A549 (cell line): Measurements from ENCODE around the gene AFDN. TPM values are rescaled to one million over a fixed set of nuclear protein-coding genes. Genes with fewer than 3 reads are reported as not detected.

Source experiments
- ATAC-seq, 2 experiments: fragments of 200-7000 bp in 1 of 2; fragments of >200 bp in 1 of 2; cut with Nextera tagmentation in 1 of 2; cut with Tn5 transposase in 1 of 2; 3 replicates each; pipeline versions ENCODE4 v1.8.0 to v1.9.1; 2018 to 2020; ENCODE audit warnings: mild to moderate bottlenecking in 1 of 2, moderate library complexity in 1 of 2
- CTCF ChIA-PET: fragments of 300-600 bp; sonication (Branson Sonifier 250); formaldehyde crosslinking; extraction: SDS; loops from one replicate; lab custom pipeline; 2021; ENCODE audit warnings: antibody characterized with exemption, inconsistent platforms; lab: Yijun Ruan, JAX
- POLR2A ChIA-PET: fragments of 350-600 bp; formaldehyde crosslinking; extraction: SDS; loops from one replicate; lab custom pipeline; 2021; ENCODE audit warnings: antibody characterized with exemption, inconsistent platforms; lab: Yijun Ruan, JAX
- DNase-seq, 2 experiments: peaks; one replicate each; pipeline versions ENCODE4 v3.0.0 to v3.0.0-alpha.2; 2011 to 2016; ENCODE audit warnings: low read depth in 1 of 2, low spot score in 1 of 2
- FAIRE-seq: peaks from 2 replicates; lab custom pipeline; 2011; peaks lifted over from hg19 to GRCh38; lab: Jason Lieb, UNC
- H3K27ac ChIP-seq, 2 experiments: fragments of >200 bp; sonication (Bioruptor Twin); formaldehyde crosslinking; 3 replicates each; pipeline ENCODE4 v1.5.1; 2016 to 2017
- H3K4me1 ChIP-seq: fragments of >200 bp; sonication (Bioruptor Twin); formaldehyde crosslinking; 3 replicates; pipeline ENCODE4 v1.6.1; 2016
- H3K4me2 ChIP-seq: fragments of >200 bp; sonication (Bioruptor Twin); formaldehyde crosslinking; 3 replicates; pipeline ENCODE4 v1.6.1; 2016
- H3K4me3 ChIP-seq: fragments of >200 bp; sonication (Bioruptor Twin); formaldehyde crosslinking; 3 replicates; pipeline ENCODE4 v1.5.1; 2016
- H3K9me3 ChIP-seq: fragments of >200 bp; sonication (Bioruptor Twin); formaldehyde crosslinking; 3 replicates; pipeline ENCODE4 v1.6.1; 2016
- ATOH8 ChIP-seq: fragments of 250-450 bp; sonication (Bioruptor Pico); IDR thresholded peaks from 2 replicates; pipeline ENCODE4 v1.5.0; 2020; ENCODE audit warnings: low read depth, mild to moderate bottlenecking, moderate library complexity
- CBX2 ChIP-seq: fragments of 200-600 bp; sonication (generic); IDR thresholded peaks from 2 replicates; pipeline ENCODE4 v1.6.1; 2016; ENCODE audit warnings: low read depth, mild to moderate bottlenecking, borderline replicate concordance
- CEBPB ChIP-seq, 2 experiments: fragments of >200 bp in 1 of 2; sonication (Bioruptor Twin) in 1 of 2; formaldehyde crosslinking in 1 of 2; IDR thresholded peaks; 2 replicates each; pipeline ENCODE4 v1.6.1; 2012 to 2016
- CHD4 ChIP-seq: fragments of 200-600 bp; sonication (generic); IDR thresholded peaks from 2 replicates; pipeline ENCODE4 v1.6.1; 2016; ENCODE audit warnings: antibody characterized with exemption, mild to moderate bottlenecking, borderline replicate concordance
- CTCF ChIP-seq: fragments of >200 bp; sonication (Bioruptor Twin); formaldehyde crosslinking; IDR thresholded peaks from 3 replicates; pipeline ENCODE4 v1.5.1; 2016
- E2F6 ChIP-seq: IDR thresholded peaks from 2 replicates; pipeline ENCODE4 v1.6.1; 2012; ENCODE audit warnings: low read depth, borderline replicate concordance
- HMGXB4 ChIP-seq: fragments of 250-450 bp; sonication (Bioruptor Pico); IDR thresholded peaks from 2 replicates; pipeline ENCODE4 v1.5.0; 2021; ENCODE audit warnings: mild to moderate bottlenecking, moderate library complexity, borderline replicate concordance
- JUNB ChIP-seq: fragments of >200 bp; sonication (Bioruptor Twin); formaldehyde crosslinking; IDR thresholded peaks from 2 replicates; pipeline ENCODE4 v1.6.1; 2016
- MYC ChIP-seq: IDR thresholded peaks from 2 replicates; pipeline ENCODE4 v1.6.1; 2012; ENCODE audit warnings: mild to moderate bottlenecking, inconsistent platforms, low read length, improper control_type of control experiment, borderline replicate concordance
- NPAS2 ChIP-seq: fragments of 250-450 bp; sonication (Bioruptor Pico); IDR thresholded peaks from 2 replicates; pipeline ENCODE4 v1.8.0; 2022; ENCODE audit warnings: mild to moderate bottlenecking, moderate library complexity, borderline replicate concordance
- NR3C1 ChIP-seq: fragments of >200 bp; sonication (Bioruptor Twin); formaldehyde crosslinking; IDR thresholded peaks from 3 replicates; pipeline ENCODE4 v1.6.1; 2017
- RARB ChIP-seq: fragments of 250-450 bp; sonication (Bioruptor Pico); IDR thresholded peaks from 2 replicates; pipeline ENCODE4 v1.8.0; 2021; ENCODE audit warnings: mild to moderate bottlenecking, moderate library complexity
- RNF2 ChIP-seq: fragments of 200-600 bp; sonication (generic); IDR thresholded peaks from 2 replicates; pipeline ENCODE4 v1.6.1; 2016; ENCODE audit warnings: low read depth, mild to moderate bottlenecking, antibody characterized with exemption, moderate library complexity, borderline replicate concordance
- TFCP2L1 ChIP-seq: fragments of 250-450 bp; sonication (Bioruptor Pico); IDR thresholded peaks from 2 replicates; pipeline ENCODE4 v1.5.0; 2021; ENCODE audit warnings: mild to moderate bottlenecking
- ZC3H11A ChIP-seq: fragments of 450-650 bp; IDR thresholded peaks from 2 replicates; pipeline ENCODE4 v1.6.1; 2014; ENCODE audit warnings: antibody characterized with exemption, mild to moderate bottlenecking
- ZFP36 ChIP-seq: fragments of 450-650 bp; IDR thresholded peaks from 2 replicates; pipeline ENCODE4 v1.6.1; 2014; ENCODE audit warnings: borderline replicate concordance; ENCODE audit not compliant: partially characterized antibody
- WGBS: methylation state at CpG from one replicate; pipeline ENCODE4 v1.1.6; 2017; ENCODE audit errors: missing lambda C conversion rate; 5-methylcytosine and 5-hydroxymethylcytosine counted together
- polyA plus RNA-seq, 4 experiments: library from polyadenylated mRNA; depleted of rRNA in 3 of 4; stranded (reverse); fragments of >200 nt; fragmentation: RNase III in 1 of 4; extraction: RNeasy Plus Mini Kit Qiagen cat#74134 plus additional on column Dnase treatment in 1 of 4; gene quantifications; 2 replicates in 3 of 4; 3 replicates in 1 of 4; pipeline ENCODE4 v1.2.3, GENCODE V29; 2011 to 2017

AFDN gene
- polyA plus RNA-seq, 2 of the 4 experiments (the other 2 are of a cell fraction), result 17.5 to 40.8 TPM

GRCh38 chr6:167984144-167984719, 157.5 kb downstream of the AFDN start:
- no peak overlapping the region for H3K4me2 ChIP-seq
- ATAC-seq (no peak), DNase-seq (no peak), FAIRE-seq (no peak)
- H3K4me3 ChIP-seq, result no peak overlapping the region
- ChIA-PET CTCF (no interaction called here), POLR2A (no interaction called here)
- 78% methylated on average over 11 of the region's 11 CpGs for WGBS
- TF ChIP-seq TFCP2L1, result no peak
- TF ChIP-seq ZC3H11A, result no peak
- no peak for TF ChIP-seq JUNB
- no peak for TF ChIP-seq RARB (CRISPR knock-in tag)
- TF ChIP-seq ZFP36, result no peak
- no peak for TF ChIP-seq CEBPB (IDR thresholded peaks at IDR 0.05)
- TF ChIP-seq NPAS2 (CRISPR knock-in tag), result no peak
- no peak for TF ChIP-seq CBX2
- H3K9me3 ChIP-seq, result no peaks in the 10 kb centered on the region
- H3K4me1 ChIP-seq, result no peaks in the 10 kb centered on the region
- no peak overlapping the region for H3K27ac ChIP-seq

DNA sequence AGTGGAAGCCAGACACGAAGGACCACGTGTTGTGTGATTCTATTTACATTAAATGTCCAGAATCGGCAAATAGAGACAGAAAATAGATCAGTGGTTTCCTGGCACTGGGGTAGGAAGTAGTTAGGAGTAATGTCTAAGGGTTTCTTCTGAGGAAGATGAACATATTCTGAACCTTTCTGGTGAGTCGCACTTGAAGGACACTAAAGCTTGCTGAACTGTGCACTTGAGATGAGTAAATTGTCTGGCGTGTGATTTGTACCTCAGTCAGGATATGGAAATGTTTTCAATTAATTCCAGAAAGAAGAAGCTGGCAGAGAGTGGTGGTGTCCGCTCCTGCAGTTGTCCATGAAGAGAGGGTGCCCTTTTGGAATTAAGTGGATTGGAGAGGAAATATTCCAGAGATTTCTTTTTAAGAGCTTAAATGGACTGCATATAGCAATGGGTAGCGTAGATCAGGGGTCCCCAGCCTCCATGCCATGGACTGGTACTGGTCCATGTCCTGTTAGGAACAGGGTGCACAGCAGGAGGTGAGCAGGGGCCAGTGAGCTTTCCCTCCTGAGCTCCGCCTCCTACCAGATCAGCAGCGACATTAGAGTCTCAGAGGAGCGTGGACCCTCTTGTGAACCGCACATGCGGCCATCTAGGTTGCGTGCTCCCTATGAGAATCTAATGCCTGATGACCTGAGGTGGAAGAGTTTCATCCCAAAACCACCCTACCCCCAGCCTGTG, 158.3 kb downstream of the AFDN start:
- TF ChIP-seq RNF2 (no peak), MYC (no peak), ATOH8 (CRISPR knock-in tag) (no peak), E2F6 (no peak), NR3C1 (no peak), CHD4 (no peak), CTCF (no peak), HMGXB4 (CRISPR knock-in tag) (no peak)
- Histone ChIP-seq H3K4me3 (no peak overlapping the region), H3K4me1 (no peaks in the 10 kb centered on the region), H3K9me3 (no peaks in the 10 kb centered on the region), H3K27ac (no peak overlapping the region), H3K4me2 (no peak overlapping the region)
- 86% methylated on average over 13 of the region's 13 CpGs for WGBS
- ChIA-PET POLR2A (no interaction called here), CTCF (interaction anchor here (0.5 to 0.6 kb wide), 2 partner anchors 13 to 161 kb away, joined by 4 to 5 read pairs; partner anchors contain the start of gene KIF25)
- no peak for FAIRE-seq
- no peak for ATAC-seq
- DNase-seq, result no peak
